ENCODE results near the gene MAGEB3.

GRCh38 chrX:30241724-30242415 is 11.4 kb downstream of the MAGEB3 start, which contains the start of gene MAGEB4:
- TF ChIP-seq, protein P1, sequence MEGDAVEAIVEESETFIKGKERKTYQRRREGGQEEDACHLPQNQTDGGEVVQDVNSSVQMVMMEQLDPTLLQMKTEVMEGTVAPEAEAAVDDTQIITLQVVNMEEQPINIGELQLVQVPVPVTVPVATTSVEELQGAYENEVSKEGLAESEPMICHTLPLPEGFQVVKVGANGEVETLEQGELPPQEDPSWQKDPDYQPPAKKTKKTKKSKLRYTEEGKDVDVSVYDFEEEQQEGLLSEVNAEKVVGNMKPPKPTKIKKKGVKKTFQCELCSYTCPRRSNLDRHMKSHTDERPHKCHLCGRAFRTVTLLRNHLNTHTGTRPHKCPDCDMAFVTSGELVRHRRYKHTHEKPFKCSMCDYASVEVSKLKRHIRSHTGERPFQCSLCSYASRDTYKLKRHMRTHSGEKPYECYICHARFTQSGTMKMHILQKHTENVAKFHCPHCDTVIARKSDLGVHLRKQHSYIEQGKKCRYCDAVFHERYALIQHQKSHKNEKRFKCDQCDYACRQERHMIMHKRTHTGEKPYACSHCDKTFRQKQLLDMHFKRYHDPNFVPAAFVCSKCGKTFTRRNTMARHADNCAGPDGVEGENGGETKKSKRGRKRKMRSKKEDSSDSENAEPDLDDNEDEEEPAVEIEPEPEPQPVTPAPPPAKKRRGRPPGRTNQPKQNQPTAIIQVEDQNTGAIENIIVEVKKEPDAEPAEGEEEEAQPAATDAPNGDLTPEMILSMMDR (IDR thresholded peaks at IDR 0.05 in 2 of 3, conservative IDR thresholded peaks at IDR 0.05 in 1 of 3; ENCODE audit: borderline replicate concordance in 1 of 3, insufficient read depth in 1 of 3, low read depth in 2 of 3, low read length in 2 of 3) = no peak
- no peak for TF ChIP-seq POLR2A (IDR thresholded peaks at IDR 0.05; ENCODE audit: borderline replicate concordance, extremely low read depth, insufficient read depth, insufficient read length)
- TF ChIP-seq ATF3 (IDR thresholded peaks at IDR 0.05) = no peak
- TF ChIP-seq RAD21 (IDR thresholded peaks at IDR 0.05; ENCODE audit: low read depth) = no peak
